Calu3 (cell line): ENCODE results near the gene PDIA3. TPM values are rescaled to one million over a fixed set of nuclear protein-coding genes. Genes with fewer than 3 reads are reported as not detected.

ENCODE experiments used
- BruUV-seq: library from RNA; stranded (reverse); fragments of 400-500 nt; replicated peaks from 2 replicates; lab custom pipeline; 2021; lab: Mats Ljungman, UMichigan
- CTCF ChIA-PET: fragments of 300-600 bp; sonication (Branson Sonifier 250); formaldehyde crosslinking; loops from one replicate; lab custom pipeline; 2022; ENCODE audit warnings: antibody characterized with exemption; lab: Charles Lee
- DNase-seq: peaks from one replicate; pipeline ENCODE4 v3.0.0; 2022
- H3K27ac Mint-ChIP-seq: one replicate; pipeline ENCODE4 v1.8.0; 2022; ENCODE audit warnings: mixed read lengths; ENCODE audit not compliant: unreplicated experiment
- H3K27me3 Mint-ChIP-seq: one replicate; pipeline ENCODE4 v1.8.0; 2022; ENCODE audit warnings: mixed read lengths; ENCODE audit not compliant: unreplicated experiment
- H3K36me3 Mint-ChIP-seq: one replicate; pipeline ENCODE4 v1.8.0; 2022; ENCODE audit warnings: mild to moderate bottlenecking, moderate library complexity, mixed read lengths; ENCODE audit not compliant: insufficient read depth, unreplicated experiment
- H3K4me1 Mint-ChIP-seq: one replicate; pipeline ENCODE4 v1.8.0; 2022; ENCODE audit warnings: mild to moderate bottlenecking, low read depth, mixed read lengths; ENCODE audit not compliant: unreplicated experiment
- H3K4me3 Mint-ChIP-seq: one replicate; pipeline ENCODE4 v1.8.0; 2022; ENCODE audit warnings: mild to moderate bottlenecking, low read depth, moderate library complexity, mixed read lengths; ENCODE audit not compliant: unreplicated experiment
- H3K9me3 Mint-ChIP-seq: one replicate; pipeline ENCODE4 v1.8.0; 2022; ENCODE audit warnings: low read depth, mixed read lengths; ENCODE audit not compliant: unreplicated experiment
- CTCF ChIP-seq: fragments of 200-600 bp; IDR thresholded peaks from one replicate; pipeline ENCODE4 v1.8.0; 2022; ENCODE audit warnings: antibody characterized with exemption; ENCODE audit not compliant: unreplicated experiment
- intact Hi-C: fragments of 100-400 bp; cut with micrococcal nuclease; formaldehyde crosslinking; loops from one replicate; pipeline ENCODE4 v1.10.0; 2022; ENCODE audit not compliant: unreplicated experiment
- total RNA-seq: library from RNA; stranded (reverse); gene quantifications from 2 replicates; pipeline ENCODE4 v1.2.3, GENCODE V29; 2022

The PDIA3 gene
- total RNA-seq, 1 experiment from 2014 or later, result 431 TPM

- Mint-ChIP-seq H3K9me3 (no peaks in the 10 kb centered on the region), H3K27ac (no peak overlapping the region)
- CTCF ChIA-PET, result interaction anchor here (0.6 to 0.7 kb wide), 2 partner anchors 20 to 399 kb away, joined by 5 to 7 read pairs; no protein-coding TSS in a partner anchor
Observed at GRCh38 chr15:43789409-43789808, 43.2 kb downstream of the PDIA3 start.

GRCh38 chr15:43791993-43792760 is 45.9 kb downstream of the PDIA3 start, which contains the start of gene SERF2:
Gene SERF2, plus strand, starts transcription at chr15:43792320. Its CDS starts 57 bp downstream, at chr15:43792377.
- Mint-ChIP-seq H3K4me3 (peak within 1 kb of the TSS; percentile 86), H3K27ac (peak within 1 kb of the TSS; percentile 91), H3K27me3 (no peaks in the 10 kb centered on the region), H3K9me3 (no peaks in the 10 kb centered on the region), H3K4me1 (peaks cover 25% of the 10 kb centered on the region), H3K36me3 (peaks cover 40% of the 10 kb centered on the region)
- DNase-seq, result peak; percentile 97
- no peak for TF ChIP-seq CTCF
- TSS peak; percentile 61 for BruUV-seq
- intact Hi-C loops, result no loop called here
- CTCF ChIA-PET, result interaction anchor here (0.6 kb wide), 1 partner anchor 121 kb away, joined by 5 read pairs; no protein-coding TSS in a partner anchor

More at GRCh38 chr15:43789409-43789808, 43.2 kb downstream of the PDIA3 start:
- TF ChIP-seq CTCF, result no peak
- Mint-ChIP-seq H3K4me3 (no peak overlapping the region), H3K27me3 (no peaks in the 10 kb centered on the region), H3K4me1 (peaks cover 12% of the 10 kb centered on the region), H3K36me3 (peaks cover 28% of the 10 kb centered on the region)
- no TSS peak for BruUV-seq
- no peak for DNase-seq
- intact Hi-C loops, result no loop called here

GRCh38 chr15:43792761-43793476 is 46.7 kb downstream of the PDIA3 start:
- DNase-seq, result no peak
- intact Hi-C loops, result no loop called here
- no peaks in the 10 kb centered on the region for H3K9me3 Mint-ChIP-seq
- BruUV-seq, result no TSS peak
- H3K4me3 Mint-ChIP-seq, result peak overlapping the region; percentile 86
- no peak for TF ChIP-seq CTCF
- peaks cover 28% of the 10 kb centered on the region for H3K4me1 Mint-ChIP-seq
- CTCF ChIA-PET, result no interaction called here
- peak overlapping the region; percentile 91 for H3K27ac Mint-ChIP-seq
- peaks cover 40% of the 10 kb centered on the region for H3K36me3 Mint-ChIP-seq
- no peaks in the 10 kb centered on the region for H3K27me3 Mint-ChIP-seq

GRCh38 chr15:43793647-43794046 is 47.4 kb downstream of the PDIA3 start:
- CTCF ChIA-PET, result no interaction called here

More at GRCh38 chr15:43793647-43794046, 47.4 kb downstream of the PDIA3 start:
- H3K4me1 Mint-ChIP-seq, result peaks cover 35% of the 10 kb centered on the region
- no peaks in the 10 kb centered on the region for H3K27me3 Mint-ChIP-seq
- intact Hi-C loops, result no loop called here
- H3K4me3 Mint-ChIP-seq, result peak overlapping the region; percentile 86
- H3K36me3 Mint-ChIP-seq, result peaks cover 40% of the 10 kb centered on the region
- no peak for DNase-seq
- TF ChIP-seq CTCF, result no peak
- peak overlapping the region; percentile 91 for H3K27ac Mint-ChIP-seq
- no peaks in the 10 kb centered on the region for H3K9me3 Mint-ChIP-seq
- BruUV-seq, result no TSS peak
